PC-3 (cell line): Measurements from ENCODE around the gene RIOK2.

Experiments used
- CTCF ChIP-seq: fragments of 300-600 bp; sonication (generic); conservative IDR thresholded peaks from 2 replicates; pipeline ENCODE4 v1.5.1; 2017; ENCODE audit warnings: antibody characterized with exemption, low read depth, mild to moderate bottlenecking, low read length
- EZH2 ChIP-seq: fragments of 300-600 bp; sonication (generic); IDR thresholded peaks from one replicate; pipeline ENCODE4 v1.6.1; 2017; ENCODE audit warnings: antibody characterized with exemption, mild to moderate bottlenecking, low read length; ENCODE audit not compliant: unreplicated experiment

- TF ChIP-seq EZH2 (no peak), CTCF (no peak)
These were observed 48.4 kb downstream of the RIOK2 start for GRCh38 chr5:97134634-97135033.
